HCT116 (cell line): ENCODE results near the gene WIPI1. TPM values are rescaled to one million over a fixed set of nuclear protein-coding genes. Genes with fewer than 3 reads are reported as not detected.

Experiments
- ATAC-seq: fragments of 200-7000 bp; cut with Tn5 transposase; 2 replicates; pipeline ENCODE4 v1.9.1; 2020; ENCODE audit warnings: mild to moderate bottlenecking, moderate library complexity
- BruUV-seq: library from RNA; stranded (reverse); fragments of 400-500 nt; replicated peaks from 2 replicates; lab custom pipeline; 2021; lab: Mats Ljungman, UMichigan
- CTCF ChIA-PET: fragments of 300-600 bp; sonication (Branson Sonifier 250); formaldehyde crosslinking; loops from one replicate; lab custom pipeline; 2021; ENCODE audit warnings: antibody characterized with exemption; lab: Charles Lee
- POLR2A ChIA-PET: fragments of 300-600, 350-600 bp; sonication (Branson Sonifier 250); formaldehyde crosslinking; loops from one replicate; lab custom pipeline; 2021; ENCODE audit warnings: antibody characterized with exemption; lab: Charles Lee
- RAD21 ChIA-PET, 2 experiments: fragments of 300-600 bp; sonication (Branson Sonifier 250); formaldehyde crosslinking; loops; one replicate each; lab custom pipeline; 2023; ENCODE audit warnings: low total read pairs in 2 of 2; ENCODE audit not compliant: uncharacterized antibody in 2 of 2, unreplicated experiment in 2 of 2, low non-redundant PET in 1 of 2; lab: Charles Lee
- DNase-seq: peaks from one replicate; pipeline ENCODE4 v3.0.0-alpha.2; 2010; ENCODE audit warnings: low read depth, low spot score
- H2AFZ ChIP-seq: fragments of 200-600 bp; shearing (Covaris generic), sonication (generic); 2 replicates; pipeline ENCODE4 v1.6.1; 2017; ENCODE audit warnings: low read depth, mixed run types, mixed read lengths, antibody characterized with exemption, low read length; ENCODE audit not compliant: poor library complexity, severe bottlenecking
- H3K27ac ChIP-seq: 2 replicates; pipeline ENCODE4 v1.5.1; 2012; ENCODE audit warnings: low read depth, low read length
- H3K27me3 ChIP-seq: fragments of 200-600 bp; sonication (generic); 2 replicates; pipeline ENCODE4 v1.6.1; 2016; ENCODE audit warnings: mixed run types, low read length, mixed read lengths; ENCODE audit not compliant: insufficient read depth
- H3K36me3 ChIP-seq, 2 experiments: fragments of 200-500 bp in 1 of 2; fragments of 200-600 bp in 1 of 2; sonication (Bioruptor generic) in 1 of 2; sonication (generic) in 1 of 2; 2 replicates each; pipeline versions ENCODE4 v1.5.1 to v1.6.1; 2014 to 2016; ENCODE audit warnings: low read length in 2 of 2, inconsistent platforms in 1 of 2, mixed read lengths in 1 of 2, mixed run types in 1 of 2; ENCODE audit not compliant: insufficient read depth in 2 of 2, control insufficient read depth in 1 of 2
- H3K4me1 ChIP-seq, 2 experiments: fragments of 200-600 bp in 1 of 2; sonication (generic) in 1 of 2; 2 replicates each; pipeline versions ENCODE4 v1.5.1 to v1.6.1; 2012 to 2017; ENCODE audit warnings: low read length in 2 of 2, inconsistent platforms in 1 of 2, mild to moderate bottlenecking in 1 of 2, mixed read lengths in 1 of 2, mixed run types in 1 of 2, moderate library complexity in 1 of 2; ENCODE audit not compliant: insufficient read depth in 2 of 2, control insufficient read depth in 1 of 2
- H3K4me2 ChIP-seq: fragments of 200-600 bp; sonication (generic); 2 replicates; pipeline ENCODE4 v1.6.1; 2017; ENCODE audit warnings: mixed run types, low read length, mixed read lengths
- H3K4me3 ChIP-seq, 2 experiments: fragments of 200-600 bp in 1 of 2; sonication (generic) in 1 of 2; replicated peaks in 1 of 2; 2 replicates each; pipeline ENCODE4 v1.5.1; 2011 to 2016; ENCODE audit warnings: low read length in 2 of 2, control low read depth in 1 of 2, low read depth in 1 of 2, mild to moderate bottlenecking in 1 of 2, mixed read lengths in 1 of 2, mixed run types in 1 of 2
- H3K79me2 ChIP-seq: fragments of 200-600 bp; sonication (generic); 2 replicates; pipeline ENCODE4 v1.6.1; 2017; ENCODE audit warnings: mild to moderate bottlenecking, mixed run types, low read length, moderate library complexity, mixed read lengths; ENCODE audit not compliant: insufficient read depth
- H3K9ac ChIP-seq: fragments of 200-600 bp; sonication (generic); 2 replicates; pipeline ENCODE4 v1.6.1; 2016; ENCODE audit warnings: low read length, mixed read lengths
- H3K9me2 ChIP-seq: fragments of 200-600 bp; sonication (generic), shearing (Covaris generic); 2 replicates; pipeline ENCODE4 v1.6.1; 2017; ENCODE audit warnings: mixed run types, mild to moderate bottlenecking, moderate library complexity; ENCODE audit not compliant: insufficient read depth
- H3K9me3 ChIP-seq, 2 experiments: fragments of 200-500 bp in 1 of 2; fragments of 200-600 bp in 1 of 2; sonication (Bioruptor generic) in 1 of 2; sonication (generic) in 1 of 2; 2 replicates each; pipeline ENCODE4 v1.6.1; 2014 to 2017; ENCODE audit warnings: low read length in 2 of 2, mixed read lengths in 2 of 2, inconsistent platforms in 1 of 2, low read depth in 1 of 2, mild to moderate bottlenecking in 1 of 2, mixed run types in 1 of 2, moderate library complexity in 1 of 2; ENCODE audit not compliant: control insufficient read depth in 1 of 2, insufficient read depth in 1 of 2
- H4K20me1 ChIP-seq: fragments of 200-600 bp; sonication (generic), shearing (Covaris generic); 2 replicates; pipeline ENCODE4 v1.6.1; 2017; ENCODE audit warnings: mixed run types, mild to moderate bottlenecking, moderate library complexity; ENCODE audit not compliant: insufficient read depth
- ATF3 ChIP-seq: IDR thresholded peaks from 2 replicates; pipeline ENCODE4 v1.6.1; 2012
- CEBPB ChIP-seq: IDR thresholded peaks from 2 replicates; pipeline ENCODE4 v1.6.1; 2012; ENCODE audit warnings: low read depth
- CTCF ChIP-seq, 3 experiments: fragments of 200-600 bp in 1 of 3; sonication (generic) in 1 of 3; IDR thresholded peaks in 2 of 3; conservative IDR thresholded peaks in 1 of 3; 2 replicates each; pipeline ENCODE4 v1.5.1; 2012 to 2017; ENCODE audit warnings: low read depth in 2 of 3, low read length in 2 of 3, antibody characterized with exemption in 1 of 3, borderline replicate concordance in 1 of 3, control low read depth in 1 of 3, mild to moderate bottlenecking in 1 of 3, mixed read lengths in 1 of 3, mixed run types in 1 of 3, moderate library complexity in 1 of 3; ENCODE audit not compliant: insufficient read depth in 1 of 3
- ELF1 ChIP-seq: IDR thresholded peaks from 2 replicates; pipeline ENCODE4 v1.6.1; 2012; ENCODE audit warnings: low read depth, borderline replicate concordance
- EZH2 ChIP-seq: fragments of 200-600 bp; sonication (generic); IDR thresholded peaks from 2 replicates; pipeline ENCODE4 v1.6.1; 2017; ENCODE audit warnings: antibody characterized with exemption, mixed run types
- EZH2phosphoT487 ChIP-seq: fragments of 200-600 bp; IDR thresholded peaks from 2 replicates; pipeline ENCODE4 v1.6.1; 2018; ENCODE audit warnings: antibody characterized with exemption, borderline replicate concordance
- FOSL1 ChIP-seq: IDR thresholded peaks from 2 replicates; pipeline ENCODE4 v1.6.1; 2012; ENCODE audit warnings: low read depth
- JUND ChIP-seq: IDR thresholded peaks from 2 replicates; pipeline ENCODE4 v1.6.1; 2012
- MAX ChIP-seq: IDR thresholded peaks from 2 replicates; pipeline ENCODE4 v1.6.1; 2012
- POLR2A ChIP-seq: IDR thresholded peaks from 2 replicates; pipeline ENCODE4 v1.7.0; 2011; ENCODE audit warnings: borderline replicate concordance; ENCODE audit not compliant: insufficient read depth, insufficient read length; ENCODE audit errors: extremely low read depth
- POLR2AphosphoS5 ChIP-seq: IDR thresholded peaks from 2 replicates; pipeline ENCODE4 v1.6.1; 2011; ENCODE audit warnings: mild to moderate bottlenecking, low read depth, low read length, moderate library complexity
- RAD21 ChIP-seq: IDR thresholded peaks from 2 replicates; pipeline ENCODE4 v1.6.1; 2012; ENCODE audit warnings: low read depth, mild to moderate bottlenecking
- REST ChIP-seq: IDR thresholded peaks from 2 replicates; pipeline ENCODE4 v1.6.1; 2012; ENCODE audit warnings: low read depth
- SP1 ChIP-seq: IDR thresholded peaks from 2 replicates; pipeline ENCODE4 v1.6.1; 2012; ENCODE audit warnings: low read depth
- SRF ChIP-seq: IDR thresholded peaks from 2 replicates; pipeline ENCODE4 v1.6.1; 2012; ENCODE audit warnings: low read depth
- TCF7L2 ChIP-seq: IDR thresholded peaks from 2 replicates; pipeline ENCODE4 v1.7.0; 2011; ENCODE audit warnings: borderline replicate concordance, inconsistent platforms; ENCODE audit not compliant: insufficient read depth, insufficient read length; ENCODE audit errors: extremely low read depth
- YY1 ChIP-seq: IDR thresholded peaks from 2 replicates; pipeline ENCODE4 v1.6.1; 2011; ENCODE audit warnings: low read length, low read depth, moderate library complexity, mild to moderate bottlenecking; ENCODE audit not compliant: insufficient replicate concordance; ENCODE audit errors: extremely low read depth
- ZBTB33 ChIP-seq: IDR thresholded peaks from 2 replicates; pipeline ENCODE4 v1.6.1; 2011; ENCODE audit warnings: mild to moderate bottlenecking, low read length, moderate library complexity; ENCODE audit not compliant: insufficient replicate concordance; ENCODE audit errors: extremely low read depth
- ZFX ChIP-seq: fragments of 450-650 bp; IDR thresholded peaks from 2 replicates; pipeline ENCODE4 v1.6.1; 2017
- ZNF274 ChIP-seq: fragments of 200-500 bp; sonication (Bioruptor generic); IDR thresholded peaks from 2 replicates; pipeline ENCODE4 v1.6.1; 2014; ENCODE audit warnings: mild to moderate bottlenecking, low read depth, low read length, inconsistent platforms
- intact Hi-C: fragments of 100-400 bp; cut with micrococcal nuclease; formaldehyde crosslinking; loops from 2 replicates; pipeline ENCODE4 v1.10.0; 2022
- total RNA-seq: library from RNA; stranded (reverse); gene quantifications from one replicate; pipeline ENCODE4 v1.2.1, GENCODE V29; 2021; ENCODE audit not compliant: unreplicated experiment

The WIPI1 gene
- total RNA-seq, 1 experiment from 2014 or later: 21.5 TPM

GRCh38 chr17:68433911-68434508 is 23.3 kb downstream of the WIPI1 start:
- Histone ChIP-seq H3K9me3 (no peaks in the 10 kb centered on the region), H3K27me3 (no peaks in the 10 kb centered on the region), H2AFZ (no peak overlapping the region), H3K27ac (no peak overlapping the region), H4K20me1 (no peaks in the 10 kb centered on the region), H3K4me2 (no peak overlapping the region), H3K79me2 (no peaks in the 10 kb centered on the region), H3K9me2 (no peaks in the 10 kb centered on the region), H3K4me3 (no peak overlapping the region), H3K36me3 (no peaks in the 10 kb centered on the region)
- ChIA-PET RAD21 (no interaction called here), POLR2A (no interaction called here), CTCF (interaction anchor here (0.6 to 7.4 kb wide), 2 partner anchors 171 to 263 kb away, joined by 5 to 79 read pairs; no protein-coding TSS in a partner anchor)
- intact Hi-C loops: no loop called here
- no TSS peak for BruUV-seq
- TF ChIP-seq POLR2AphosphoS5: no peak
- no peak for TF ChIP-seq SRF
- TF ChIP-seq CTCF (IDR thresholded peaks at IDR 0.05 in 2 of 3, conservative IDR thresholded peaks at IDR 0.05 in 1 of 3; ENCODE audit: borderline replicate concordance in 1 of 3, insufficient read depth in 1 of 3, low read depth in 2 of 3, low read length in 2 of 3): no peak
- no peak for TF ChIP-seq ATF3
- TF ChIP-seq TCF7L2: no peak
- no peak for TF ChIP-seq FOSL1
- TF ChIP-seq SP1: no peak
- no peak for TF ChIP-seq EZH2
- no peak for TF ChIP-seq YY1
- TF ChIP-seq RAD21: no peak
- TF ChIP-seq CEBPB: no peak
- TF ChIP-seq MAX: no peak
- no peak for TF ChIP-seq ZNF274
- TF ChIP-seq POLR2A: no peak
- TF ChIP-seq ZFX: no peak
- no peak for TF ChIP-seq REST
- TF ChIP-seq ZBTB33: no peak
- no peak for TF ChIP-seq ELF1
- TF ChIP-seq JUND: no peak
- no peak for TF ChIP-seq EZH2phosphoT487
- TF ChIP-seq, all 23 proteins: peak for 0
- H3K9ac ChIP-seq: no peak overlapping the region
- DNase-seq (no peak), ATAC-seq (no peak)
- H3K4me1 ChIP-seq: peaks cover 17 to 20% of the 10 kb centered on the region in 2 experiments
